H1 (cell line): ENCODE results near the gene KLK10. TPM values are rescaled to one million over a fixed set of nuclear protein-coding genes. Genes with fewer than 3 reads are reported as not detected.

Experiments
- CTCF ChIA-PET: fragments of 300-600 bp; sonication (Branson Sonifier 250); formaldehyde crosslinking; loops from one replicate; lab custom pipeline; 2021; ENCODE audit not compliant: partially characterized antibody; lab: Charles Lee
- POLR2A ChIA-PET: fragments of 300-600 bp; sonication (Branson Sonifier 250); formaldehyde crosslinking; loops from one replicate; lab custom pipeline; 2021; ENCODE audit warnings: inconsistent platforms; ENCODE audit not compliant: partially characterized antibody; lab: Charles Lee
- DNase-seq, 2 experiments: peaks; one replicate each; pipeline versions ENCODE4 v3.0.0 to v3.0.0-alpha.2; 2010 to 2022; ENCODE audit warnings: low spot score in 2 of 2, low read depth in 1 of 2, mixed read lengths in 1 of 2
- FAIRE-seq: peaks from 2 replicates; lab custom pipeline; 2011; peaks lifted over from hg19 to GRCh38; lab: Jason Lieb, UNC
- H2AFZ ChIP-seq: 2 replicates; pipeline ENCODE4 v1.8.1; 2012; ENCODE audit warnings: low read length, inconsistent platforms
- H2AK5ac ChIP-seq: 2 replicates; pipeline ENCODE4 v1.6.1; 2013; ENCODE audit warnings: low read depth, low read length
- H2BK120ac ChIP-seq: replicated peaks from 2 replicates; pipeline ENCODE3; 2013; ENCODE audit warnings: low read depth, low read length, inconsistent platforms
- H2BK12ac ChIP-seq: 2 replicates; pipeline ENCODE4 v1.6.1; 2013; ENCODE audit warnings: low read depth, low read length
- H2BK15ac ChIP-seq: 2 replicates; pipeline ENCODE4 v1.6.1; 2013; ENCODE audit warnings: low read length
- H2BK20ac ChIP-seq: 2 replicates; pipeline ENCODE4 v1.6.1; 2013; ENCODE audit warnings: low read length
- H2BK5ac ChIP-seq: 2 replicates; pipeline ENCODE4 v1.6.1; 2013; ENCODE audit warnings: low read depth, low read length
- H3K14ac ChIP-seq: 2 replicates; pipeline ENCODE4 v1.6.1; 2013; ENCODE audit warnings: inconsistent platforms; ENCODE audit not compliant: insufficient read length
- H3K18ac ChIP-seq: 2 replicates; pipeline ENCODE4 v1.6.1; 2013; ENCODE audit warnings: low read length; ENCODE audit errors: extremely low read depth
- H3K23ac ChIP-seq: 2 replicates; pipeline ENCODE4 v1.6.1; 2013; ENCODE audit warnings: inconsistent platforms; ENCODE audit not compliant: insufficient read length
- H3K23me2 ChIP-seq: 2 replicates; pipeline ENCODE4 v1.6.1; 2013; ENCODE audit warnings: low read depth, low read length
- H3K27ac ChIP-seq: 2 replicates; pipeline ENCODE4 v1.6.1; 2011; ENCODE audit warnings: low read depth, low read length, inconsistent platforms
- H3K27me3 ChIP-seq, 4 experiments: replicated peaks in 1 of 4; 1 replicate in 1 of 4; 2 replicates in 3 of 4; pipeline versions ENCODE4 v1.6.1 to v1.8.1; 2011 to 2013; ENCODE audit warnings: low read length in 3 of 4, mild to moderate bottlenecking in 3 of 4, inconsistent platforms in 2 of 4, mixed read lengths in 2 of 4, moderate library complexity in 1 of 4; ENCODE audit not compliant: control insufficient read depth in 3 of 4, insufficient read depth in 3 of 4; ENCODE audit errors: extremely low read depth in 1 of 4
- H3K36me3 ChIP-seq, 4 experiments: 2 replicates each; pipeline versions ENCODE4 v1.6.1 to v1.8.1; 2011 to 2013; ENCODE audit warnings: mild to moderate bottlenecking in 4 of 4, low read length in 3 of 4, moderate library complexity in 2 of 4, control low read depth in 1 of 4, inconsistent platforms in 1 of 4; ENCODE audit not compliant: insufficient read depth in 4 of 4, control insufficient read depth in 2 of 4
- H3K4ac ChIP-seq: replicated peaks from 2 replicates; pipeline ENCODE3; 2013; ENCODE audit warnings: low read length, low read depth, mixed read lengths, inconsistent platforms; ENCODE audit not compliant: insufficient read length
- H3K4me1 ChIP-seq, 4 experiments: replicated peaks in 1 of 4; 1 replicate in 1 of 4; 2 replicates in 3 of 4; pipeline versions ENCODE4 v1.6.1 to v1.8.1; 2011 to 2013; ENCODE audit warnings: low read length in 3 of 4, inconsistent platforms in 2 of 4, mixed read lengths in 1 of 4; ENCODE audit not compliant: insufficient read depth in 4 of 4, control insufficient read depth in 3 of 4
- H3K4me2 ChIP-seq, 2 experiments: 2 replicates each; pipeline versions ENCODE4 v1.6.1 to v1.8.1; 2011 to 2013; ENCODE audit warnings: low read depth in 2 of 2, low read length in 2 of 2, control low read depth in 1 of 2, inconsistent platforms in 1 of 2, mild to moderate bottlenecking in 1 of 2; ENCODE audit not compliant: insufficient read depth in 1 of 2
- H3K4me3 ChIP-seq, 4 experiments: fragments of 200-600, 300-600 bp in 1 of 4; sonication (generic), shearing (Covaris generic), sonication (Bioruptor Twin) in 1 of 4; 2 replicates each; pipeline versions ENCODE4 v1.5.1 to v1.8.1; 2011 to 2016; ENCODE audit warnings: low read length in 4 of 4, low read depth in 3 of 4, control low read depth in 2 of 4, inconsistent platforms in 2 of 4, mild to moderate bottlenecking in 2 of 4, mixed read lengths in 1 of 4, moderate library complexity in 1 of 4; ENCODE audit not compliant: insufficient read depth in 2 of 4; ENCODE audit errors: extremely low read depth in 1 of 4
- H3K56ac ChIP-seq: replicated peaks from 2 replicates; pipeline ENCODE3; 2013; ENCODE audit warnings: low read depth, mild to moderate bottlenecking, mixed read lengths, low read length, inconsistent platforms; ENCODE audit not compliant: insufficient read length
- H3K79me1 ChIP-seq: 2 replicates; pipeline ENCODE4 v1.6.1; 2013; ENCODE audit warnings: low read depth, low read length, control low read depth
- H3K79me2 ChIP-seq, 2 experiments: 2 replicates each; pipeline versions ENCODE4 v1.6.1 to v1.8.1; 2012 to 2013; ENCODE audit warnings: low read length in 2 of 2, mild to moderate bottlenecking in 2 of 2, inconsistent platforms in 1 of 2; ENCODE audit not compliant: insufficient read depth in 2 of 2, control insufficient read depth in 1 of 2
- H3K9ac ChIP-seq, 4 experiments: replicated peaks in 1 of 4; 1 replicate in 1 of 4; 2 replicates in 3 of 4; pipeline versions ENCODE4 v1.6.1 to v1.8.1; 2011 to 2013; ENCODE audit warnings: low read depth in 3 of 4, low read length in 3 of 4, control low read depth in 2 of 4, mild to moderate bottlenecking in 2 of 4, moderate library complexity in 2 of 4, inconsistent platforms in 1 of 4; ENCODE audit errors: extremely low read depth in 1 of 4
- H3K9me3 ChIP-seq, 2 experiments: 2 replicates each; pipeline versions ENCODE4 v1.6.1 to v1.8.1; 2012 to 2013; ENCODE audit warnings: mild to moderate bottlenecking in 2 of 2, moderate library complexity in 2 of 2, control low read depth in 1 of 2, inconsistent platforms in 1 of 2, low read depth in 1 of 2, low read length in 1 of 2, mixed read lengths in 1 of 2; ENCODE audit not compliant: insufficient read depth in 2 of 2
- H4K20me1 ChIP-seq, 2 experiments: replicated peaks in 1 of 2; 2 replicates each; pipeline versions ENCODE3 to v1.8.1; 2011 to 2013; ENCODE audit warnings: inconsistent platforms in 2 of 2, low read length in 2 of 2, mild to moderate bottlenecking in 1 of 2; ENCODE audit not compliant: insufficient read depth in 2 of 2, control insufficient read depth in 1 of 2
- H4K5ac ChIP-seq: 2 replicates; pipeline ENCODE4 v1.6.1; 2013; ENCODE audit warnings: low read length, low read depth, mixed read lengths, inconsistent platforms; ENCODE audit not compliant: insufficient read length
- H4K8ac ChIP-seq: 2 replicates; pipeline ENCODE4 v1.8.0; 2013; ENCODE audit warnings: mild to moderate bottlenecking, moderate library complexity, low read length, inconsistent platforms; ENCODE audit not compliant: insufficient read depth; ENCODE audit errors: extremely low read depth
- H4K91ac ChIP-seq: replicated peaks from 2 replicates; pipeline ENCODE3; 2013; ENCODE audit warnings: low read length, mixed read lengths, inconsistent platforms; ENCODE audit not compliant: insufficient read length
- CREB1 ChIP-seq: IDR thresholded peaks from 2 replicates; pipeline ENCODE4 v1.6.1; 2012; ENCODE audit warnings: inconsistent platforms
- KDM4A ChIP-seq: IDR thresholded peaks from one replicate; pipeline ENCODE4 v1.7.1; 2012; ENCODE audit warnings: low read depth, mild to moderate bottlenecking, moderate library complexity, low read length, inconsistent platforms; ENCODE audit not compliant: severe bottlenecking
- RXRA ChIP-seq: IDR thresholded peaks from 2 replicates; pipeline ENCODE4 v1.6.1; 2011; ENCODE audit warnings: low read depth, mild to moderate bottlenecking, low read length, moderate library complexity; ENCODE audit not compliant: insufficient read depth
- SAP30 ChIP-seq: fragments of 300-600 bp; sonication (generic); IDR thresholded peaks from 2 replicates; pipeline ENCODE4 v1.7.1; 2012; ENCODE audit warnings: low read length, moderate library complexity, mild to moderate bottlenecking, inconsistent platforms; ENCODE audit not compliant: insufficient read depth, insufficient replicate concordance
- TEAD4 ChIP-seq: IDR thresholded peaks from 2 replicates; pipeline ENCODE4 v1.6.1; 2012; ENCODE audit warnings: low read depth, low read length, inconsistent platforms, mixed read lengths
- WGBS, 2 experiments: shearing (Covaris generic) in 1 of 2; methylation state at CpG; one replicate each; pipeline versions ENCODE4 v1.1.6 to v1.1.7; 2013 to 2015; ENCODE audit warnings: low lambda C conversion rate in 2 of 2, mixed read lengths in 2 of 2, inconsistent platforms in 1 of 2, low coverage in 1 of 2, missing lambda C conversion rate in 1 of 2; ENCODE audit not compliant: insufficient replicate concordance in 2 of 2, insufficient coverage in 1 of 2, insufficient read length in 1 of 2; ENCODE audit errors: extremely low coverage in 1 of 2, missing lambda C conversion rate in 1 of 2; 5-methylcytosine and 5-hydroxymethylcytosine counted together
- polyA plus RNA-seq, 7 experiments: library from polyadenylated mRNA; depleted of rRNA in 3 of 7; stranded (reverse) in 5 of 7; unstranded in 2 of 7; fragments of >200 nt in 5 of 7; fragments of 200-250 nt in 2 of 7; gene quantifications; 1 replicate in 5 of 7; 2 replicates in 1 of 7; 4 replicates in 1 of 7; pipeline versions ENCODE4 v1.2.1 to v1.2.3, GENCODE V29; 2011 to 2013; ENCODE audit warnings: missing spikeins in 2 of 7, mixed read lengths in 2 of 7
- total RNA-seq: library from RNA; stranded (reverse); fragmentation: NEBNext Ultra II Directional; extraction: Animal tissue kit (Norgen Biotek cat#: 25700); gene quantifications from 2 replicates; pipeline ENCODE4 v1.2.1, GENCODE V29; 2021

KLK10 gene
- total and polyA plus RNA-seq, 2 of the 8 experiments (the other 6 are each of a cell fraction or from before 2014, with no cell fraction given), result 4.8 to 9.7 TPM

DNA sequence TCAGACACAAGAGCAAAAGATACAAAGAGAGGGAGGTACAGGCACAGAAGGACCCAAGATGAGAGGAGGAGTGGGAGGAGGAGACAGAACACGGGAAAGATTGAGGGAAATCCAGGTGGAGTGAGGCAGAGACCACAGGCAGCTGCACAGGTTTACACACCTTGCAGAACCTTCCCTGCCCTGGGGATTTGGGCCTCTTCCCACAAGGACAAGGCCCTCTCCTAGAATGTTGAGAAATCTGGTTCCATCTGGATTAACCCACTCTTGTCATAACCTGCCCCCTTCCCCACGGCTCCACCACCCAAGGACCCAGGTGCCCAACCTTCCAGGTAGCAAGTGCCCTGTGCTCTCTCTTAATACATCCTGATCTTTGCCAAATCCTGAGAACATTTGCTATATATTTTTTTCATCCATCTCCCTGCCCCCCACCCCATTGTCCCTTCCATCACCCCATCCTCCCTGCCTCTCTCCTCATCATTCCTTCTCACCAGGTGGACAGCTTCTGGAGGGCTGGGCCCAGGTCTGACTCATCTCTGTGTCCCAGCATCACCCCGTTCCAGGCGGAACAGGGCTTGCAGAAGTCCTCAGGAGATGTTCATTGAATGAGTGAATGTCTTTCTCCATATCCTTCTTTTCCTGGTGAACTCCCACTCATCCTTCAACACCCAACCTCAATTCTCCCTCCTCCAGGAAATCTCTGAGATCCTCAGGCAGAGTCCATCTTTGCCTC is 9.3 kb downstream of the KLK10 start:
- 90% methylated on average over 4 of the region's 4 CpGs; no CpG with 5 or more reads in 1 of the 2 experiments for whole genome bisulfite sequencing, 2 experiments
- Histone ChIP-seq H3K4me2 (no peak overlapping the region), H3K27ac (no peak overlapping the region), H3K27me3 (no peaks in the 10 kb centered on the region), H4K8ac (no peak overlapping the region), H4K20me1 (no peaks in the 10 kb centered on the region), H2BK120ac (no peak overlapping the region), H3K4ac (no peak overlapping the region), H3K18ac (no peak overlapping the region), H2BK20ac (no peak overlapping the region), H4K5ac (no peak overlapping the region), H3K4me1 (no peaks in the 10 kb centered on the region), H3K79me2 (no peaks in the 10 kb centered on the region), H2BK12ac (no peak overlapping the region), H2BK5ac (no peak overlapping the region), H4K91ac (no peak overlapping the region), H2BK15ac (peak overlapping the region; percentile 46; the same call in 1 of the 2 replicates), H2AK5ac (no peak overlapping the region), H2AFZ (no peak overlapping the region), H3K4me3 (no peak overlapping the region), H3K23ac (no peak overlapping the region), H3K9ac (no peak overlapping the region), H3K79me1 (no peaks in the 10 kb centered on the region), H3K56ac (no peak overlapping the region), H3K9me3 (no peaks in the 10 kb centered on the region), H3K14ac (no peak overlapping the region), H3K36me3 (no peaks in the 10 kb centered on the region), H3K23me2 (peaks cover 3% of the 10 kb centered on the region; the same call in 1 of the 2 replicates)
- no peak for FAIRE-seq
- ChIA-PET CTCF (interaction anchor here (0.7 to 1.5 kb wide), 3 partner anchors 23 to 86 kb away, joined by 3 to 4 read pairs (median 4); no protein-coding TSS in a partner anchor), POLR2A (no interaction called here)
- TF ChIP-seq RXRA, result no peak
- no peak for TF ChIP-seq CREB1
- no peak for TF ChIP-seq TEAD4
- no peak for TF ChIP-seq KDM4A
- no peak for TF ChIP-seq SAP30
- no peak for DNase-seq
